Measurements from ENCODE around the gene UBE2V1. TPM values are rescaled to one million over a fixed set of nuclear protein-coding genes. Genes with fewer than 3 reads are reported as not detected.

Gene UBE2V1
- total and polyA plus RNA-seq, 3 experiments from 2014 or later, result 160 to 183 (median 176) TPM

DNA sequence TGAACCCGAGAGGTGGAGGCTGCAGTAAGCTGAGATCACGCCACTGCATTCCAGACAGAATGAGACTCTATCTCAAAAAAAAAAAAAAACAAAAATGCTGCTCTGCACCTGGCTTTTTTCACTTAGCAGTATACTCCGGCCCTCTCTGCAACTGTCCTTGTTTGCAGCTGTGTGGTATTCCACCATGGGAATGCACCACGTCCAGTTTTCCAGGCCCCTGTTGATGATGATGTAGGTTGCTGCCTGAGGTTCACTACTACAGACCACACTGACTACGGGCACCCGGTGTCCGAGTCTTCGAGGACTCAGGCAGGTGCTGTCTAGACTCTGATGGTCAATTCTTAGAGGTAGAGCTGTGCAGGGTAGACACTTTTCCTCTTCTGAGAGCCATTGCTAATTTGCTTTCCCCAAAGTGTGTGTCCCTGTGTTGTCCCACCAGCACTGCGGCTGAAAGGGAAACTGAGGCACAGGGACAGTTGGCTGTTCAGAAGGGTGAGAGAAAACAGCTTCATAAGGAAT lies 56.5 kb downstream of the UBE2V1 start:
- Mint-ChIP-seq H3K9me3 (no peaks in the 10 kb centered on the region), H3K4me1 (no peaks in the 10 kb centered on the region), H3K36me3 (peaks cover 0 to 2% (median 0%) of the 10 kb centered on the region in 3 donors), H3K27me3 (peaks cover 2 to 9% of the 10 kb centered on the region in 2 donors), H3K27ac (peak overlapping the region in 1 of 8 donors; percentile 24), H3K4me3 (no peak overlapping the region)
- Histone ChIP-seq H3K36me3 (ENCODE audit: insufficient read depth, low read length) (no peaks in the 10 kb centered on the region), H3K9me3 (ENCODE audit: low read length) (no peaks in the 10 kb centered on the region), H3K4me1 (ENCODE audit: insufficient read depth, low read length) (no peaks in the 10 kb centered on the region), H3K4me3 (ENCODE audit: low read length) (no peak overlapping the region), H3K27ac (ENCODE audit: low read depth, low read length) (no peak overlapping the region), H3K27me3 (ENCODE audit: insufficient read depth, low read length, poor library complexity, severe bottlenecking) (no peaks in the 10 kb centered on the region)
- POLR2A ChIA-PET, result interaction anchor here (0.6 kb wide), 1 partner anchor 189 kb away, joined by 3 read pairs; no protein-coding TSS in a partner anchor
- CTCF ChIA-PET, result no interaction called here
- DNase-seq, result no peak

DNA sequence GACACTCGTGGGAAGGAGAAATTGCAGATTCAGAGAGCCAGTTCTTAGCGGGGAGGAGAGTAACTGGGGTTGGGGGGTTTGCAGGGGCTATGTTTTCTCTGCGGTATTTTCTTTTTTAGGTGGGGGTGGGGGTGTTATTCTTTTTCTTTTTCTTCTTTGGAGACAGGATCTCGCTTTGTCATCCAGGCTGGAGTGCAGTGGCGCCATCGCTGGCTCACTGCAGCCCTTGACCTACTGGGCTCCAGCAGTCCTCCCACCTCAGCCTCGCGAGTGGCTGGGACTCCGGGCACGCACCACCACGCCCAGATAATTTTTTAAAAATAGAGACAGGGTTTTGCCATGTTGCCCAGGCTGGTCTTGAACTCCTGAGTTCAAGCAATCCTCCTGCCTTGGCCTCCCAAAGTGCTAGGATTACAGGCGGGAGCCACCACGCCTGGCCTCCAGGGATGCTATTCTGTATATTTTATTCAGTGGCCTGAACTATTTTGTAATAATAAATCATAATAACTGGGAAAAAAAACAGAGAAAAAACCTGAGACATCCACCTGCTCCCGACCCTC lies 57.3 kb downstream of the UBE2V1 start:
- Mint-ChIP-seq H3K4me1 (no peaks in the 10 kb centered on the region), H3K27ac (peak overlapping the region in 1 of 8 donors; percentile 83), H3K36me3 (peaks cover 0 to 2% (median 0%) of the 10 kb centered on the region in 3 donors), H3K4me3 (no peak overlapping the region), H3K27me3 (peaks cover 2 to 9% of the 10 kb centered on the region in 2 donors), H3K9me3 (no peaks in the 10 kb centered on the region)
- ChIA-PET CTCF (no interaction called here), POLR2A (no interaction called here)
- H3K9me3 ChIP-seq (ENCODE audit: low read length), result no peaks in the 10 kb centered on the region
- H3K36me3 ChIP-seq (ENCODE audit: insufficient read depth, low read length), result no peaks in the 10 kb centered on the region
- H3K4me3 ChIP-seq (ENCODE audit: low read length), result no peak overlapping the region
- no peak for DNase-seq
- no peaks in the 10 kb centered on the region for H3K4me1 ChIP-seq (ENCODE audit: insufficient read depth, low read length)
- H3K27me3 ChIP-seq (ENCODE audit: insufficient read depth, low read length, poor library complexity, severe bottlenecking), result no peaks in the 10 kb centered on the region
- no peak overlapping the region for H3K27ac ChIP-seq (ENCODE audit: low read depth, low read length)

DNA sequence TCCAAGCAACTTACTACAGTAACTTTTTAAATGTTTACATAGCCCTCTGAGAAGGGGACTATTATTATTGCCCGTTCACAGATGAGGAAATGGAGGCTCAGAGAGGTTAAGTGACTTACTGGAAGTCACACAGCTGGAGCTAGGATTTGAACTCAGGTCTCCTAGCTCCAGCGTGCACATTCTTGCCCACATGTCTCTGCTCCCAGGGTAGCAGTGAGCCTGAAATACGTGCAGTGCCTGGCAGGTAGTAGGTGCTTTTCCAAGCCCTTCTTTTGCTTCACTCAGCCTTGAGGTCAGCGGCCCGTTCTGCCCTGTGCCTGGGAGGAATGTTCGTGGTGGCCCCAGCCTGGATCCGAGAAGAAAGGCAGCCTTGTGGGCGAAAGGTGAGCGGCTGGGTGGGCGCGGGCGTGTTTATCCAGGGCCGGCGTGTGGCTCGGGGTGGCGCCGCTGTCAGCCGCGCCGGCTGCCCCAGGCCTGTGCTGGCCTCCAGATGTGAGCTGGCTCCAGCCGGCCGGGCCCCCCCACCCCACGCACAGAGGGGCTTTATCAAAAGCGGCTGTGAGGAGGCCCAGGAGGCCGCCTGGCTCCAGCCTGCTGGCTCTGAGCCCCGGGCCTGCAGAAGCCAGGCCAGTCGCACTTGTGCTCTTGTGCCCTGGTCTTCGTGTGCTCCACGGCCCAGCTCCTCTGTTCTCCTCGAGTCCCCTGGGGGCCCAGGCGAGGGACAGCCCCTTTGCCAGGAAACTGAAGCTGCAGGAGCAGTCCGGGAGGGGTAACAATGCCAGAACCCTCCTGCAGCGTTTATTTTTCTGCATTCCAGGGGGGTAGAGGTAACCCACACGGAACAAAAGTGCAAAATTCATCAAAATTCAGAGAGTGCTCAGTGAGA lies 58.1 kb downstream of the UBE2V1 start:
- no peak for DNase-seq
- Mint-ChIP-seq H3K9me3 (no peaks in the 10 kb centered on the region), H3K4me3 (no peak overlapping the region), H3K36me3 (peaks cover 0 to 2% (median 0%) of the 10 kb centered on the region in 3 donors), H3K27ac (no peak overlapping the region), H3K4me1 (no peaks in the 10 kb centered on the region), H3K27me3 (peaks cover 2 to 9% of the 10 kb centered on the region in 2 donors)
- H3K27me3 ChIP-seq (ENCODE audit: insufficient read depth, low read length, poor library complexity, severe bottlenecking), result no peaks in the 10 kb centered on the region
- H3K27ac ChIP-seq (ENCODE audit: low read depth, low read length), result no peak overlapping the region
- CTCF ChIA-PET, result no interaction called here
- no peaks in the 10 kb centered on the region for H3K36me3 ChIP-seq (ENCODE audit: insufficient read depth, low read length)
- H3K4me1 ChIP-seq (ENCODE audit: insufficient read depth, low read length), result no peaks in the 10 kb centered on the region
- POLR2A ChIA-PET, result no interaction called here
- no peak overlapping the region for H3K4me3 ChIP-seq (ENCODE audit: low read length)
- H3K9me3 ChIP-seq (ENCODE audit: low read length), result no peaks in the 10 kb centered on the region

DNA sequence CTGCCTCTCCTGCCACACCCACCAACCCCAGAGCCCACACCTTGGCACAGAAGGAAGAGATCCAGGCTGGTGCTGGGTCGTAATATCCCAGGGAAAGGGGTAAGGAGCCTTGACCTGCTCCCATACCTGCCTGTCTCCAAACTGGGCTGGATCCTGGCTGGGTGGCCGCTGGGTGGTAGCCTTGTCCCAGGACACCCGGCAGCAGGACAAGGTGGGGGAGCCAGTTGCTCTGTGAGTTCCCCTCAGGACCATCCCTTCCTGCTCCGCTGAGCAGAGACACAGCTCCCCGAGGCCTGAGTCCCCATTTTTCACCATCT lies 58.8 kb downstream of the UBE2V1 start:
- Mint-ChIP-seq H3K9me3 (no peaks in the 10 kb centered on the region), H3K27ac (no peak overlapping the region), H3K4me3 (no peak overlapping the region), H3K4me1 (no peaks in the 10 kb centered on the region), H3K36me3 (peaks cover 0 to 2% (median 0%) of the 10 kb centered on the region in 3 donors), H3K27me3 (peaks cover 2 to 9% of the 10 kb centered on the region in 2 donors)
- H3K4me3 ChIP-seq (ENCODE audit: low read length), result no peak overlapping the region
- no peaks in the 10 kb centered on the region for H3K4me1 ChIP-seq (ENCODE audit: insufficient read depth, low read length)
- no peak overlapping the region for H3K27ac ChIP-seq (ENCODE audit: low read depth, low read length)
- no peaks in the 10 kb centered on the region for H3K9me3 ChIP-seq (ENCODE audit: low read length)
- ChIA-PET POLR2A (no interaction called here), CTCF (no interaction called here)
- H3K27me3 ChIP-seq (ENCODE audit: insufficient read depth, low read length, poor library complexity, severe bottlenecking), result no peaks in the 10 kb centered on the region
- no peaks in the 10 kb centered on the region for H3K36me3 ChIP-seq (ENCODE audit: insufficient read depth, low read length)
- DNase-seq, result no peak

DNA sequence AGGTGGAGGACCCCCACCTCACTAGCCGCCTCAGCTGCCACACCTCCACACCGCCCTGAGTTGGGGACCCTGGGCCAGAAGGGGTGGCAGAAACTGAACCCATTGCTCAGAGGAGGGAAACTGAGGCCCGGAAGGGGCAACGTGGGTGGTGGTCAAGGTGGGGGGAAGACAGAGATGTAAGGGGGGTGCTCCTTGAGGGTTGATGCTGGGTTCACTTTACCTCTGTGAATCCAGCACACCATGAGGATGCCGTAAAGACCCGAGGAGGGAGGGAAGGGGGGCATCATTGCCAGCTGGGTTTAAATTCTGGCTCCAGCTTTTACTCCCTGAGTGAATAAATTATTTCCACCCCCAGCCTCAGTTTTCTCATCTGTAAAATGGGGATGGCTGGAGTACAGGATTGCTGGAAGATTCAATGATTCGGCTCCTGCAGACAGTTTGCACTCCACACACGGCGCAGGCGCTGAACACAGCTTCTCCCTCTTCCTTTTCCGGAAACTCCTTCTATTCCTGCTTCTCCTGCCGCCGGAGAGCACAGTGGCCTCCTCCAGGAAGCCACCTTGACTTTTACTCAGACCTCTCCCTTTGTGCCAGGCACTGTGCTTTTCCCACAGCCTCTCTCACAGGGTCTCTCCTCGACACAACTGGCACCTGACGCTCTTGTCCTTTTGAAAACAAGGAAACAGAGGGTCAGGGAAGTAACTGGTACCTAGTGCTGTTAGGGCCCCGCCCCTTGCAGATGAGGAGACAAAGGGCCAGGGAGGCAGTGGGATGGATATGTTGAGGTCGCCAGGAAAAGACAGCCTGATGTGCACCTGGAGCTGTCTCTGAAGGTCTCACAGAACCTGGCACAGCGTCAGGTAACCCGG lies 59.4 kb downstream of the UBE2V1 start:
- Mint-ChIP-seq H3K9me3 (no peaks in the 10 kb centered on the region), H3K4me1 (peaks cover 4% of the 10 kb centered on the region in 3 donors)
- CTCF ChIA-PET, result no interaction called here

DNA sequence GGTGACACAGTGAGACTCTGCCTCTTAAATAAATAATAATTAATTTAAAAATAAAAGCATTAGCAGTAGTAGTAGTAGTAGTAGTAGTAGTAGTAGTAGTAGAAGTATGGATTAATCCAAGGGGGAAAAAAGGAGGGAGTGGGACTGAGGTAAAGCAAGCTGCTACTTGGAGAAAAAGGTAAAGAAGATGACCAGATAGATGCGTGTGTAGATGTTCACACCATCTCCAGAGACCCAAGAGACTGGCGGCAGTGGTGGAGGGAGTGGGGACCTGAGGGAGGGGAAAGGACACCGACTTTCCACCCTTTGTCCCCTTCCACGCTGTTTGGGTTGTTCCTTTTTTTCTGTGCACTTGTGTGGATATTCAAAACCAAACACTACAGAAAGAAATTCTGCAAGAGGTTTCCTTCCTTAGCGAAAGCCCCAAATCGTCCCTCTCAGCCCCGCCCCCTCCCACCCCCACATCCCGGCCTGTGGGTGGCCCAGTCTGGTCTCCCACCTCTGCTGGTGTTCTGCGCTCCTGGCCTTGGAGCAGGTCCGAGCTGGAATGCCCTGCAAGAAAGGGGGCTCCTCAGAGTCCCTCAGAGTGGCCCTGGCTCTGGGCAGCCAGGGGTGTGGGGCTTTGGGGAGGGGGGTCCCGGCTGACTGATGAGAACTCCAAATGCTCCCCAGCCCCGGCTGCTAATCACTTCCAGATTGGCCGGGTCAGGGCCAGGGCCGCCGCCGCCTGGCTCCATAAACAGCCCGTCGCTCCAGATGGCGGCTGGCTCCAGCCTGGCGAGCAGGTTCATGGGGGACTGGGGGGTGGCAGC lies 60.2 kb downstream of the UBE2V1 start:
- H3K4me3 Mint-ChIP-seq, result no peak overlapping the region
- H3K4me1 Mint-ChIP-seq, result peaks cover 9 to 13% (median 13%) of the 10 kb centered on the region in 3 donors
- H3K4me1 ChIP-seq (ENCODE audit: insufficient read depth, low read length), result no peaks in the 10 kb centered on the region
- H3K4me3 ChIP-seq (ENCODE audit: low read length), result no peak overlapping the region
- ChIA-PET POLR2A (interaction anchor here (0.6 kb wide), 1 partner anchor 100 kb away, joined by 3 read pairs; no protein-coding TSS in a partner anchor), CTCF (interaction anchor here (0.8 to 1.2 kb wide), 2 partner anchors 18 to 73 kb away, joined by 3 to 4 read pairs; no protein-coding TSS in a partner anchor)
- H3K9me3 ChIP-seq (ENCODE audit: low read length), result no peaks in the 10 kb centered on the region
- DNase-seq, result no peak
- H3K27me3 Mint-ChIP-seq, result peaks cover 8 to 19% of the 10 kb centered on the region in 2 donors
- H3K36me3 Mint-ChIP-seq, result peaks cover 0 to 2% (median 0%) of the 10 kb centered on the region in 3 donors
- no peak overlapping the region for H3K27ac ChIP-seq (ENCODE audit: low read depth, low read length)
- peak overlapping the region in 1 of 8 donors; percentile 47 for H3K27ac Mint-ChIP-seq
- H3K9me3 Mint-ChIP-seq, result no peaks in the 10 kb centered on the region
- H3K27me3 ChIP-seq (ENCODE audit: insufficient read depth, low read length, poor library complexity, severe bottlenecking), result no peaks in the 10 kb centered on the region
- no peaks in the 10 kb centered on the region for H3K36me3 ChIP-seq (ENCODE audit: insufficient read depth, low read length)

More for the DNA sequence above, 59.4 kb downstream of the UBE2V1 start:
- Mint-ChIP-seq H3K27ac (peak overlapping the region in 1 of 8 donors; percentile 66), H3K4me3 (no peak overlapping the region), H3K27me3 (peaks cover 5 to 14% of the 10 kb centered on the region in 2 donors), H3K36me3 (peaks cover 0 to 2% (median 0%) of the 10 kb centered on the region in 3 donors)
- Histone ChIP-seq H3K4me3 (ENCODE audit: low read length) (no peak overlapping the region), H3K27me3 (ENCODE audit: insufficient read depth, low read length, poor library complexity, severe bottlenecking) (no peaks in the 10 kb centered on the region), H3K27ac (ENCODE audit: low read depth, low read length) (no peak overlapping the region), H3K36me3 (ENCODE audit: insufficient read depth, low read length) (no peaks in the 10 kb centered on the region), H3K9me3 (ENCODE audit: low read length) (no peaks in the 10 kb centered on the region), H3K4me1 (ENCODE audit: insufficient read depth, low read length) (no peaks in the 10 kb centered on the region)
- POLR2A ChIA-PET, result no interaction called here
- DNase-seq, result no peak

DNA sequence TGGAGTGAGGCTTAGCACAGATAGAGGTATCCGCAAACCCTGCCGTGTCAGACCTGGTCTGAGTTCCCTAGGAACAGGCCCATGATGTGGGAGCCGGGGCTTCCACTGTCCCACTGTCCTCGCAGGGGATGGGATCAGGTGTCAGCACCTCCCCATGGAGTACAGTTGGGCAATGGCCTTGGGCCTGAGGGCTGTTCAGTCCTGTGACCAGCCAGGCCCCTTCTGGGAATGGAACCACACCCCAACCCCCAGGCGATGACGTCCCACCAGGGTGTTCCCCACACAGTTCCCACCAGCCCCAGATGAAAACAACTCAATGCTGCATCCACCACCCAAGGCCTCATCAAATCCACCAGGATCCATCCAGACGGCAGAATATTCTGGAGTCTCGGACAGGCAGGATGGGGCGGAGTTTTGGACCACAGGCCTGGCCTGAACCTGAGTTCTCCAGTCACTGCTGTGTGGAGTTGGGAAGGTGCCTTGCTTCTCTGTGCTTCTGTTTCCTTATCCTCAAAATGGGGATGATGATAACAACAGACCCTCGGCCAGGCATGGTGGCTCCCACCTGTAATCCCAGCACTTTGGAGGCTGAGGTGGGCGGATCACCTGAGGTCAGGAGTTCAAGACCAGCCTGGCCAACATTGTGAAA lies 62.2 kb downstream of the UBE2V1 start:
- Histone ChIP-seq H3K36me3 (ENCODE audit: insufficient read depth, low read length) (no peaks in the 10 kb centered on the region), H3K27ac (ENCODE audit: low read depth, low read length) (no peak overlapping the region), H3K9me3 (ENCODE audit: low read length) (no peaks in the 10 kb centered on the region), H3K4me3 (ENCODE audit: low read length) (no peak overlapping the region), H3K27me3 (ENCODE audit: insufficient read depth, low read length, poor library complexity, severe bottlenecking) (no peaks in the 10 kb centered on the region), H3K4me1 (ENCODE audit: insufficient read depth, low read length) (no peaks in the 10 kb centered on the region)
- POLR2A ChIA-PET, result no interaction called here
- Mint-ChIP-seq H3K27ac (peak overlapping the region in 1 of 8 donors; percentile 78), H3K4me3 (no peak overlapping the region), H3K9me3 (peaks cover 0 to 2% (median 2%) of the 10 kb centered on the region in 5 donors), H3K36me3 (peaks cover 0 to 3% (median 0%) of the 10 kb centered on the region in 3 donors), H3K27me3 (peaks cover 14 to 30% of the 10 kb centered on the region in 2 donors), H3K4me1 (peaks cover 9 to 13% (median 13%) of the 10 kb centered on the region in 3 donors)
- CTCF ChIA-PET, result no interaction called here
- DNase-seq, result no peak
